HepG2 (cell line): Measurements from ENCODE around the gene B4GALT4. TPM values are rescaled to one million over a fixed set of nuclear protein-coding genes. Genes with fewer than 3 reads are reported as not detected.

Experiments used
- ATAC-seq: fragments of 200-7000 bp; cut with Tn5 transposase; 3 replicates; pipeline ENCODE4 v1.9.1; 2020; ENCODE audit warnings: mild to moderate bottlenecking, moderate library complexity
- BruUV-seq: library from RNA; stranded (reverse); fragments of 400-500 nt; replicated peaks from 2 replicates; lab custom pipeline; 2021; lab: Mats Ljungman, UMichigan
- CTCF ChIA-PET: fragments of 300-600 bp; formaldehyde crosslinking; extraction: SDS; loops from one replicate; lab custom pipeline; 2021; ENCODE audit warnings: low total read pairs, inconsistent platforms, low intra/inter-chr PET ratio; lab: Yijun Ruan, JAX
- POLR2A ChIA-PET: fragments of 350-600 bp; sonication (Branson Sonifier 250); formaldehyde crosslinking; loops from one replicate; lab custom pipeline; 2020; ENCODE audit warnings: antibody characterized with exemption, inconsistent platforms; lab: Yijun Ruan, JAX
- DNase-seq: peaks from one replicate; pipeline ENCODE4 v3.0.0-alpha.2; 2015; ENCODE audit warnings: low spot score
- FAIRE-seq: peaks from 3 replicates; lab custom pipeline; 2011; peaks lifted over from hg19 to GRCh38; lab: Jason Lieb, UNC
- H2AFZ ChIP-seq: one replicate; pipeline ENCODE4 v1.6.1; 2011; ENCODE audit warnings: low read length, inconsistent platforms
- H3K27ac ChIP-seq: fragments of 300-600 bp; 3 replicates; pipeline ENCODE4 v1.8.0; 2011; ENCODE audit warnings: mixed run types, mild to moderate bottlenecking, mixed read lengths, low read length, inconsistent platforms; ENCODE audit not compliant: insufficient read depth; ENCODE audit errors: extremely low read length
- H3K27me3 ChIP-seq, 2 experiments: fragments of 200-600 bp in 1 of 2; 2 replicates in 1 of 2; 3 replicates in 1 of 2; pipeline versions ENCODE4 v1.6.0 to v1.8.0; 2011; ENCODE audit warnings: low read length in 2 of 2, mild to moderate bottlenecking in 2 of 2, moderate library complexity in 2 of 2, inconsistent platforms in 1 of 2; ENCODE audit not compliant: insufficient read depth in 2 of 2, control insufficient read depth in 1 of 2
- H3K36me3 ChIP-seq, 2 experiments: fragments of 200-600 bp in 1 of 2; replicated peaks in 1 of 2; 2 replicates in 1 of 2; 3 replicates in 1 of 2; pipeline versions ENCODE4 v1.5.1 to v1.8.0; 2011; ENCODE audit warnings: low read length in 2 of 2, inconsistent platforms in 1 of 2; ENCODE audit not compliant: insufficient read depth in 2 of 2, control insufficient read depth in 1 of 2
- H3K4me1 ChIP-seq: 2 replicates; pipeline ENCODE4 v1.5.1; 2012; ENCODE audit warnings: low read length, inconsistent platforms; ENCODE audit not compliant: insufficient read depth
- H3K4me2 ChIP-seq: 2 replicates; pipeline ENCODE4 v1.6.0; 2011; ENCODE audit warnings: low read depth, low read length, inconsistent platforms
- H3K4me3 ChIP-seq, 3 experiments: fragments of 200-600 bp in 1 of 3; sonication (generic), shearing (Covaris generic) in 1 of 3; replicated peaks in 1 of 3; 2 replicates each; pipeline ENCODE4 v1.5.1; 2011 to 2016; ENCODE audit warnings: low read length in 3 of 3, inconsistent platforms in 2 of 3, low read depth in 2 of 3, mild to moderate bottlenecking in 2 of 3, control low read depth in 1 of 3, mixed read lengths in 1 of 3; ENCODE audit not compliant: insufficient read depth in 1 of 3
- H3K79me2 ChIP-seq: one replicate; pipeline ENCODE4 v1.6.1; 2011; ENCODE audit warnings: low read length, inconsistent platforms; ENCODE audit not compliant: insufficient read depth
- H3K9ac ChIP-seq: 2 replicates; pipeline ENCODE4 v1.6.0; 2011; ENCODE audit warnings: mild to moderate bottlenecking, low read depth, low read length, inconsistent platforms; ENCODE audit not compliant: insufficient read depth
- H3K9me3 ChIP-seq: 2 replicates; pipeline ENCODE4 v1.5.1; 2012; ENCODE audit warnings: mild to moderate bottlenecking, low read length
- H4K20me1 ChIP-seq: 2 replicates; pipeline ENCODE4 v1.6.0; 2011; ENCODE audit warnings: inconsistent platforms, mild to moderate bottlenecking, low read length, moderate library complexity; ENCODE audit not compliant: insufficient read depth
- NFKB2 ChIP-seq: sonication (generic); formaldehyde crosslinking; IDR thresholded peaks from 2 replicates; pipeline ENCODE4 v1.4.0; 2020; ENCODE audit warnings: missing genetic modification reagents, borderline replicate concordance
- NR0B2 ChIP-seq: sonication (generic); formaldehyde crosslinking; IDR thresholded peaks from 2 replicates; pipeline ENCODE4 v1.4.0; 2020; ENCODE audit warnings: mild to moderate bottlenecking, missing genetic modification reagents
- ZNF564 ChIP-seq: sonication (generic); formaldehyde crosslinking; IDR thresholded peaks from 2 replicates; pipeline ENCODE4 v1.8.1; 2023; ENCODE audit warnings: mild to moderate bottlenecking, missing genetic modification reagents
- ZNF816 ChIP-seq: sonication (generic); formaldehyde crosslinking; IDR thresholded peaks from 2 replicates; pipeline ENCODE4 v1.8.0; 2022; ENCODE audit warnings: missing genetic modification reagents, mild to moderate bottlenecking, borderline replicate concordance
- WGBS: methylation state at CpG from one replicate; pipeline ENCODE4 v1.1.6; 2017; ENCODE audit warnings: low lambda C conversion rate; 5-methylcytosine and 5-hydroxymethylcytosine counted together
- in situ Hi-C: cut with HindIII; loops from 2 replicates; pipeline ENCODE4 v1.10.0; 2017; ENCODE audit warnings: low pct_unique_long_range_greater_than_20kb; ENCODE audit not compliant: extremely low pct_ligation_motif_present
- intact Hi-C: fragments of 100-400 bp; cut with micrococcal nuclease; formaldehyde crosslinking; loops from one replicate; pipeline ENCODE4 v1.10.0; 2022; ENCODE audit not compliant: unreplicated experiment
- polyA plus RNA-seq, 8 experiments: library from polyadenylated mRNA; depleted of rRNA in 3 of 8; stranded (reverse) in 7 of 8; unstranded in 1 of 8; fragments of >200 nt; fragmentation: Illumina TruSeq in 4 of 8; extraction: Trizol in 4 of 8; gene quantifications; 2 replicates each; pipeline versions ENCODE4 v1.2.1 to v1.2.3, GENCODE V29; 2011 to 2016; ENCODE audit warnings: low read depth in 4 of 8, missing spikeins in 1 of 8, mixed read lengths in 1 of 8; ENCODE audit not compliant: insufficient read depth in 1 of 8
- total RNA-seq, 5 experiments: library from RNA; depleted of rRNA; stranded (reverse); fragments of >200 nt; fragmentation: Illumina TruSeq; extraction: Trizol; gene quantifications; 2 replicates each; pipeline ENCODE4 v1.2.3, GENCODE V29; 2016; ENCODE audit warnings: low read depth in 1 of 5
- TF ChIP-seq, protein P1 (sequence below): sonication (generic); formaldehyde crosslinking; IDR thresholded peaks from 2 replicates; pipeline ENCODE4 v1.8.0; 2022; ENCODE audit warnings: mild to moderate bottlenecking, missing genetic modification reagents; ENCODE audit not compliant: insufficient replicate concordance

The B4GALT4 gene
- total and polyA plus RNA-seq, 2 of the 13 experiments (the other 11 are each of a cell fraction or from before 2014, with no cell fraction given) = 16.9 to 29.0 TPM

GRCh38 chr3:119176778-119177177 lies 63.9 kb downstream of the B4GALT4 start (continued):
- TF ChIP-seq, protein P1, sequence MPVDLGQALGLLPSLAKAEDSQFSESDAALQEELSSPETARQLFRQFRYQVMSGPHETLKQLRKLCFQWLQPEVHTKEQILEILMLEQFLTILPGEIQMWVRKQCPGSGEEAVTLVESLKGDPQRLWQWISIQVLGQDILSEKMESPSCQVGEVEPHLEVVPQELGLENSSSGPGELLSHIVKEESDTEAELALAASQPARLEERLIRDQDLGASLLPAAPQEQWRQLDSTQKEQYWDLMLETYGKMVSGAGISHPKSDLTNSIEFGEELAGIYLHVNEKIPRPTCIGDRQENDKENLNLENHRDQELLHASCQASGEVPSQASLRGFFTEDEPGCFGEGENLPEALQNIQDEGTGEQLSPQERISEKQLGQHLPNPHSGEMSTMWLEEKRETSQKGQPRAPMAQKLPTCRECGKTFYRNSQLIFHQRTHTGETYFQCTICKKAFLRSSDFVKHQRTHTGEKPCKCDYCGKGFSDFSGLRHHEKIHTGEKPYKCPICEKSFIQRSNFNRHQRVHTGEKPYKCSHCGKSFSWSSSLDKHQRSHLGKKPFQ = no peak
- TF ChIP-seq ZNF564 (CRISPR knock-in tag) = no peak

DNA sequence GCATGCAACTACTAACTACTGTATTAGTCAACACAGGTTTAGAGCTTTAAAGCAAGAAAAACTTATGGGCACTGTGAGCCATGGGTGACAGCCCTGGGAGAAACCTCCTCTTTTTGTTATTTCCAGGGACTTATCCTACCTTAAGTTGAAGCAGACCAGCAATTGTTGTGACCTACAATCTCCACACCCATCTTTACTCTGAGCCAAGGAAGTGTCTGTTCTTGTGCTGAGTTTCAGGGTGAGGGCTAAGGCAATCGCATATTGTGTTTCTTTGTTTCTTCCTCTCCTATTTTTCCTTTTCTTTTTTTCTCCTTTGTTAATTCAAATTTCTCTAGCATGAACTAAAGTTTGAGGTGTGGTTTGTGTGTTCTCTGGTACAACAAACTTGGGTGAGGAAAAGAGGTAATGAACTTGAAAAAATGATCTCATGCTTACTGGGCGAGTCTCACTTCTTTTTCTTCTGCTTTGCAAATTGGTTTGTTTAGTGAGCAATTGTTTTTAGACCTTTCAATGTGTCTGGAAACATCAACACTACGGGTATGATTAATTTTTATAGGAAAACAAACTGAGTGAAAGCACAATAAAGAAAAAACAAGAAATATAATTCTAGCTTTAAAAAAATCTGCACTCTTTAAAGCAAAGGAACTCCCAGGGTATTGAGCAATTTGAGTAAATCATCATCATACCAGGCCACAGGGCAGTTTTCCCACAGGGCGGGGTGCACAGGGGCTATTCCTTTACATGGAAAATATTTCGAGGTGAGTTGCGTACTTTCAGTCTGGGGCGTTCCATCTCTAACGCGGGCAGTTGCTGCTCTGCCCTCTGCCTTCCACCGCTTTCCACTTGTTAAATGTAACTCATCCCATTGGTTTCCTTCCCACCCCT lies 64.6 kb downstream of the B4GALT4 start:
- intact Hi-C loops = no loop called here

DNA sequence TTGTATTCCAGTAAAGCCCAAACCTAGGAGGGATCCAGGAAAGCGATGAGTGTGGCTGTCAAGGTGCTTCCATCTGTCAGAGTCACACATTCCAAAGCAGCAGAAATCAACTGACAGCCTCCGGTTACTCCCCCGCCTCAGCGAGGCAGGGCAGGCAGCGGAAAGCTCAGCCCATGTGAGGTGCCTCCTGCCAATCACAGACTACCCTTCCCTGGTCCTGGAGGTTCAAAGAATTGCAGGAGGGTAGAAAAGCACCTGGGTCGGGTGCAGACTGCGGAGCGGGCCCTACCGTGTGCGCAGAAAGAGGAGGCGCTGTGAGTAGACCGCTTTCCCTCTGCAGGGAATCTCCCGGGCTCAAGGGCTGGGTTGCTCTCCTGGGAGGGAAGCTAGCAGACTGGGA lies 67.4 kb downstream of the B4GALT4 start, which contains the start of gene UPK1B:
Gene UPK1B (plus strand): TSS at position 274 of the 400 bp plus-strand sequence. CDS start 13,144 bp downstream, outside the sequence.
- FAIRE-seq = no peak
- no peaks in the 10 kb centered on the region for H3K4me1 ChIP-seq
- H3K36me3 ChIP-seq = no peaks in the 10 kb centered on the region
- peak; percentile 73 for ATAC-seq
- H3K4me3 ChIP-seq = no peak within 1 kb of the TSS
- no TSS peak for BruUV-seq
- peaks cover 0 to 4% of the 10 kb centered on the region in 2 experiments; a peak in 1 of 5 replicates for H3K27me3 ChIP-seq
- no peaks in the 10 kb centered on the region for H3K79me2 ChIP-seq
- no peak for DNase-seq
- in situ Hi-C loops = no loop called here
- intact Hi-C loops = no loop called here
- H3K27ac ChIP-seq = no peak within 1 kb of the TSS
- no peak within 1 kb of the TSS for H2AFZ ChIP-seq
- H4K20me1 ChIP-seq = no peaks in the 10 kb centered on the region
- ChIA-PET CTCF (no interaction called here), POLR2A (no interaction called here)
- 43% methylated on average over 12 of the region's 13 CpGs for WGBS
- H3K4me2 ChIP-seq = no peak within 1 kb of the TSS
- no peak within 1 kb of the TSS for H3K9ac ChIP-seq
- H3K9me3 ChIP-seq = no peaks in the 10 kb centered on the region
- no peak for TF ChIP-seq NR0B2 (CRISPR knock-in tag)
- TF ChIP-seq ZNF816 (CRISPR knock-in tag) = no peak

More for the DNA sequence above, 64.6 kb downstream of the B4GALT4 start:
- CTCF ChIA-PET = no interaction called here
- Histone ChIP-seq H3K4me3 (no peak overlapping the region), H3K9me3 (no peaks in the 10 kb centered on the region), H3K4me2 (no peak overlapping the region), H3K27ac (no peak overlapping the region), H3K79me2 (no peaks in the 10 kb centered on the region), H3K36me3 (no peaks in the 10 kb centered on the region), H4K20me1 (no peaks in the 10 kb centered on the region), H3K9ac (no peak overlapping the region), H3K27me3 (peaks cover 0 to 4% of the 10 kb centered on the region in 2 experiments; a peak in 1 of 5 replicates), H3K4me1 (no peaks in the 10 kb centered on the region), H2AFZ (no peak overlapping the region)
- no TSS peak for BruUV-seq
- ATAC-seq = no peak
- no peak for FAIRE-seq
- no peak for TF ChIP-seq NFKB2 (CRISPR knock-in tag)
- no peak for DNase-seq
- POLR2A ChIA-PET = no interaction called here
- WGBS = 13% methylated on average over 9 of the region's 10 CpGs
- in situ Hi-C loops = no loop called here
